Measurements from ENCODE around the gene ARAP1.

DNA sequence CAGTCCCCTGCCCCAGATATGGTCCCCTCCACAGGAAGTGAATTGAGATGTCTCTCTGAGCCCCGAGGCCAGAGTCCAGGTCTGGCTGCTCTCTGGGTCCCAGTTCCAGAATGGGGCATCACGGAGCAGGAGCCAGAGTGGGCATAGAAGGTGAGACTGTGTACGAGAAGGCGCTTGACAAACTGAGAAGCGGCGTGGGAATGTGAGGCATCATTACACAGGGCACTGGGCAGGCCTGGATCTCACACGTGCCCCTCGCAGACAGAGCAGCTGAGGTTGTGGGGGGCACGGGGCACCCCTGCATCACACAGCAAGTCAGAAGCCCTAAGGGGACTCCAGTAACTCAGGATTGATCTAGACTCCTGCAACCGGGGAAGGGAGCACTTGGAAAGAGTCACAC is 32.5 kb upstream of the ARAP1 start:
- TF ChIP-seq, protein P1, sequence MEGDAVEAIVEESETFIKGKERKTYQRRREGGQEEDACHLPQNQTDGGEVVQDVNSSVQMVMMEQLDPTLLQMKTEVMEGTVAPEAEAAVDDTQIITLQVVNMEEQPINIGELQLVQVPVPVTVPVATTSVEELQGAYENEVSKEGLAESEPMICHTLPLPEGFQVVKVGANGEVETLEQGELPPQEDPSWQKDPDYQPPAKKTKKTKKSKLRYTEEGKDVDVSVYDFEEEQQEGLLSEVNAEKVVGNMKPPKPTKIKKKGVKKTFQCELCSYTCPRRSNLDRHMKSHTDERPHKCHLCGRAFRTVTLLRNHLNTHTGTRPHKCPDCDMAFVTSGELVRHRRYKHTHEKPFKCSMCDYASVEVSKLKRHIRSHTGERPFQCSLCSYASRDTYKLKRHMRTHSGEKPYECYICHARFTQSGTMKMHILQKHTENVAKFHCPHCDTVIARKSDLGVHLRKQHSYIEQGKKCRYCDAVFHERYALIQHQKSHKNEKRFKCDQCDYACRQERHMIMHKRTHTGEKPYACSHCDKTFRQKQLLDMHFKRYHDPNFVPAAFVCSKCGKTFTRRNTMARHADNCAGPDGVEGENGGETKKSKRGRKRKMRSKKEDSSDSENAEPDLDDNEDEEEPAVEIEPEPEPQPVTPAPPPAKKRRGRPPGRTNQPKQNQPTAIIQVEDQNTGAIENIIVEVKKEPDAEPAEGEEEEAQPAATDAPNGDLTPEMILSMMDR (IDR thresholded peaks at IDR 0.05), result no peak
- no peak for TF ChIP-seq POLR2A (IDR thresholded peaks at IDR 0.05)

All from suprapubic skin (tissue), 3 donors.